ENCODE results near the gene UTP3. TPM values are rescaled to one million over a fixed set of nuclear protein-coding genes. Genes with fewer than 3 reads are reported as not detected.

UTP3 gene
- total and polyA plus RNA-seq, 2 experiments from 2014 or later, result 19.2 to 27.1 TPM

GRCh38 chr4:70737409-70737808, 49.1 kb downstream of the UTP3 start:
- 80 to 86% methylated on average over 2 of the region's 2 CpGs for WGBS, 2 experiments (ENCODE audit: low coverage in 1 of 2, low lambda C conversion rate in 2 of 2, missing lambda C conversion rate in 2 of 2)
- no peak overlapping the region for H3K27ac ChIP-seq

GRCh38 chr4:70739496-70740337, 51.4 kb downstream of the UTP3 start:
- Histone ChIP-seq H4K20me1 (ENCODE audit: insufficient read depth) (peaks cover 7% of the 10 kb centered on the region; the same call in 1 of the 2 replicates), H3K27ac (no peak overlapping the region), H3K4me3 (no peak overlapping the region), H3K4me1 (ENCODE audit: insufficient read depth) (peaks cover 22% of the 10 kb centered on the region), H3K36me3 (ENCODE audit: low read depth) (no peaks in the 10 kb centered on the region), H3F3A (ENCODE audit: insufficient read depth) (peaks cover 9% of the 10 kb centered on the region), H3K79me2 (ENCODE audit: insufficient read depth) (peaks cover 98% of the 10 kb centered on the region), H3K9ac (no peak overlapping the region), H3K9me2 (ENCODE audit: insufficient read depth) (no peaks in the 10 kb centered on the region), H3K4me2 (ENCODE audit: unreplicated experiment) (no peak overlapping the region), H2AFZ (no peak overlapping the region), H3K27me3 (replicated peaks; ENCODE audit: insufficient read depth) (no peaks in the 10 kb centered on the region), H3K9me3 (ENCODE audit: low read depth) (no peaks in the 10 kb centered on the region)
- TF ChIP-seq EZH2phosphoT487 (IDR thresholded peaks at IDR 0.05; ENCODE audit: insufficient read depth, low read depth), result no peak
- no peak for TF ChIP-seq EZH2 (IDR thresholded peaks at IDR 0.05; ENCODE audit: insufficient read depth, poor library complexity, severe bottlenecking)
- no peak for DNase-seq
- in situ Hi-C loops (cut with MboI), result no loop called here
- 97 to 100% methylated on average over 6 of the region's 6 CpGs for WGBS, 2 experiments (ENCODE audit: low coverage in 1 of 2, low lambda C conversion rate in 2 of 2, missing lambda C conversion rate in 2 of 2)

More at GRCh38 chr4:70737409-70737808, 49.1 kb downstream of the UTP3 start:
- Histone ChIP-seq H4K20me1 (ENCODE audit: insufficient read depth) (peaks cover 7% of the 10 kb centered on the region; the same call in 1 of the 2 replicates), H3K27me3 (replicated peaks; ENCODE audit: insufficient read depth) (no peaks in the 10 kb centered on the region), H3F3A (ENCODE audit: insufficient read depth) (peaks cover 23% of the 10 kb centered on the region), H3K9me3 (ENCODE audit: low read depth) (no peaks in the 10 kb centered on the region), H3K9me2 (ENCODE audit: insufficient read depth) (no peaks in the 10 kb centered on the region), H3K9ac (no peak overlapping the region), H3K4me1 (ENCODE audit: insufficient read depth) (peaks cover 33% of the 10 kb centered on the region), H3K4me3 (no peak overlapping the region), H3K36me3 (ENCODE audit: low read depth) (no peaks in the 10 kb centered on the region), H2AFZ (no peak overlapping the region), H3K4me2 (ENCODE audit: unreplicated experiment) (no peak overlapping the region), H3K79me2 (ENCODE audit: insufficient read depth) (peaks cover 92% of the 10 kb centered on the region)
- TF ChIP-seq EZH2 (IDR thresholded peaks at IDR 0.05; ENCODE audit: insufficient read depth, poor library complexity, severe bottlenecking) (no peak), EZH2phosphoT487 (IDR thresholded peaks at IDR 0.05; ENCODE audit: insufficient read depth, low read depth) (no peak)
- no peak for DNase-seq
- in situ Hi-C loops (cut with MboI), result no loop called here

Small RNA genes within 50 kb of the gene (small RNA-seq; reads per million reads assigned to genes)
- gene RNU6-520P (ENCODE audit: low read depth, low replicate concordance) (not detected), gene RNU6-784P (ENCODE audit: low read depth, low replicate concordance) (not detected)

Other genes with a start within 250 kb of the UTP3 start
- not detected in 2 replicates for gene MUC7, start 216.3 kb upstream of the UTP3 start, total RNA-seq (2014; rRNA removed; shearing (Covaris generic))
- gene MUC7, start 216.3 kb upstream of the UTP3 start, polyA plus RNA-seq (2016; fragmentation: Nextera tagmentation; extraction: Ambion mirVana), result not detected in 2 replicates
- not detected in 2 replicates for gene AMTN, start 170.0 kb upstream of the UTP3 start, total RNA-seq (2014; rRNA removed; shearing (Covaris generic))
- gene AMTN, start 170.0 kb upstream of the UTP3 start, polyA plus RNA-seq (2016; fragmentation: Nextera tagmentation; extraction: Ambion mirVana), result not detected in 2 replicates
- not detected in 2 replicates for gene AMBN, start 96.3 kb upstream of the UTP3 start, total RNA-seq (2014; rRNA removed; shearing (Covaris generic))
- gene AMBN, start 96.3 kb upstream of the UTP3 start, polyA plus RNA-seq (2016; fragmentation: Nextera tagmentation; extraction: Ambion mirVana), result not detected in 2 replicates
- gene ENAM, start 59.8 kb upstream of the UTP3 start, total RNA-seq (2014; rRNA removed; shearing (Covaris generic)), result not detected in 2 replicates
- not detected in 2 replicates for gene ENAM, start 59.8 kb upstream of the UTP3 start, polyA plus RNA-seq (2016; fragmentation: Nextera tagmentation; extraction: Ambion mirVana)
- gene JCHAIN, start 22.0 kb upstream of the UTP3 start, total RNA-seq (2014; rRNA removed; shearing (Covaris generic)), result 2.3 and 3.0 TPM in 2 replicates
- 4.7 and 4.9 TPM in 2 replicates for gene JCHAIN, start 22.0 kb upstream of the UTP3 start, polyA plus RNA-seq (2016; fragmentation: Nextera tagmentation; extraction: Ambion mirVana)
- 24.0 and 36.2 TPM in 2 replicates for gene RUFY3, start 33.4 kb downstream of the UTP3 start, total RNA-seq (2014; rRNA removed; shearing (Covaris generic))
- 12.9 and 13.5 TPM in 2 replicates for gene RUFY3, start 33.4 kb downstream of the UTP3 start, polyA plus RNA-seq (2016; fragmentation: Nextera tagmentation; extraction: Ambion mirVana)
- gene GRSF1, start 151.4 kb downstream of the UTP3 start, total RNA-seq (2014; rRNA removed; shearing (Covaris generic)), result 118 and 147 TPM in 2 replicates
- 103 and 113 TPM in 2 replicates for gene GRSF1, start 151.4 kb downstream of the UTP3 start, polyA plus RNA-seq (2016; fragmentation: Nextera tagmentation; extraction: Ambion mirVana)
- 10.2 and 11.6 TPM in 2 replicates for gene MOB1B, start 213.8 kb downstream of the UTP3 start, total RNA-seq (2014; rRNA removed; shearing (Covaris generic))
- 7.1 and 7.5 TPM in 2 replicates for gene MOB1B, start 213.8 kb downstream of the UTP3 start, polyA plus RNA-seq (2016; fragmentation: Nextera tagmentation; extraction: Ambion mirVana)